ENCODE results near the gene DCAF11. TPM values are rescaled to one million over a fixed set of nuclear protein-coding genes. Genes with fewer than 3 reads are reported as not detected.
A peak's percentile ranks its signal among the peaks of the same experiment; 100 is the strongest.

The DCAF11 gene
- total and polyA plus RNA-seq, 2 of the 13 experiments (the other 11 are each of a cell fraction or from before 2014, with no cell fraction given): 150 to 257 TPM

DNA sequence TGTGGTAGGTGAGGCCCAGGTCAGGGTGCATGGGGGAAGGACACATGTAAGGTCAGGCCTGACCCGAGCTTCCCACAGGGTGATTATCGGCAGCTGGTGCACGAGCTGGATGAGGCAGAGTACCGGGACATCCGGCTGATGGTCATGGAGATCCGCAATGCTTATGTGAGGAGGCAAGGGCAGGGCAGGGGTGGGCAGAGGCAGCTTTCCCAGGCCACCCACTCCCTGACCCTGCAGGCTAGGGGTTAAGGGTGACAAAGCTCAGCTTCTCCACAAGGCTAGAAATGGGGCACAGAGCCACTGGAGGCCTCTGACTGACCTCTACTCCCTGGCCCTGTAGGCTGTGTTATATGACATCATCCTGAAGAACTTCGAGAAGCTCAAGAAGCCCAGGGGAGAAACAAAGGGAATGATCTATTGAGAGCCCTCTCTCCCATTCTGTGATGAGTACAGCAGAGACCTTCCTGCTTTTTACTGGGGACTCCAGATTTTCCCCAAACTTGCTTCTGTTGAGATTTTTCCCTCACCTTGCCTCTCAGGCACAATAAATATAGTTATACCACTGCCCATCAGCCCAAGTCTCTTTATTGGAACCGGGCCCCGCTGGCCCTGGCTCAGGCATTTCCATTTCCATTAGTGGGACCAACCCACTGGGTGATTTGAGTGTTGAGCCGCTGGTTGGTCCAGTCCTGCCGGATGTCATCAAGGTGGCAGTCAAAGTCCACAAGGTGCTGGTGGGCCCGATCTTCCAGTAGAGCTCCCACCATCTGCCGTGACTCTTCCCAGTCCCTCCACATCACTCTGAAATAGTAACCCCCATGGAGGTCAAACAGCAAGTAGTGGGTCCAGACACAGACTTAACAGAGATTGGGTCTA lies 24.1 kb downstream of the DCAF11 start (continued):
- TF ChIP-seq EEA1 (CRISPR knock-in tag; IDR thresholded peaks at IDR 0.05; ENCODE audit: borderline replicate concordance): no peak
- TF ChIP-seq, protein P1, sequence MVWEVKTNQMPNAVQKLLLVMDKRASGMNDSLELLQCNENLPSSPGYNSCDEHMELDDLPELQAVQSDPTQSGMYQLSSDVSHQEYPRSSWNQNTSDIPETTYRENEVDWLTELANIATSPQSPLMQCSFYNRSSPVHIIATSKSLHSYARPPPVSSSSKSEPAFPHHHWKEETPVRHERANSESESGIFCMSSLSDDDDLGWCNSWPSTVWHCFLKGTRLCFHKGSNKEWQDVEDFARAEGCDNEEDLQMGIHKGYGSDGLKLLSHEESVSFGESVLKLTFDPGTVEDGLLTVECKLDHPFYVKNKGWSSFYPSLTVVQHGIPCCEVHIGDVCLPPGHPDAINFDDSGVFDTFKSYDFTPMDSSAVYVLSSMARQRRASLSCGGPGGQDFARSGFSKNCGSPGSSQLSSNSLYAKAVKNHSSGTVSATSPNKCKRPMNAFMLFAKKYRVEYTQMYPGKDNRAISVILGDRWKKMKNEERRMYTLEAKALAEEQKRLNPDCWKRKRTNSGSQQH (CRISPR knock-in tag; IDR thresholded peaks at IDR 0.05; ENCODE audit: low read depth): no peak
- TF ChIP-seq ZNF549 (CRISPR knock-in tag; IDR thresholded peaks at IDR 0.05): no peak
- TF ChIP-seq STAT5B (CRISPR knock-in tag; IDR thresholded peaks at IDR 0.05): no peak
- TF ChIP-seq, protein P2, sequence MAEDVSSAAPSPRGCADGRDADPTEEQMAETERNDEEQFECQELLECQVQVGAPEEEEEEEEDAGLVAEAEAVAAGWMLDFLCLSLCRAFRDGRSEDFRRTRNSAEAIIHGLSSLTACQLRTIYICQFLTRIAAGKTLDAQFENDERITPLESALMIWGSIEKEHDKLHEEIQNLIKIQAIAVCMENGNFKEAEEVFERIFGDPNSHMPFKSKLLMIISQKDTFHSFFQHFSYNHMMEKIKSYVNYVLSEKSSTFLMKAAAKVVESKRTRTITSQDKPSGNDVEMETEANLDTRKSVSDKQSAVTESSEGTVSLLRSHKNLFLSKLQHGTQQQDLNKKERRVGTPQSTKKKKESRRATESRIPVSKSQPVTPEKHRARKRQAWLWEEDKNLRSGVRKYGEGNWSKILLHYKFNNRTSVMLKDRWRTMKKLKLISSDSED (CRISPR knock-in tag; IDR thresholded peaks at IDR 0.05): no peak
- no peak for TF ChIP-seq KAT8 (CRISPR knock-in tag; IDR thresholded peaks at IDR 0.05)
- TF ChIP-seq ZNF589 (CRISPR knock-in tag; conservative IDR thresholded peaks at IDR 0.05): no peak
- TF ChIP-seq, protein P3, sequence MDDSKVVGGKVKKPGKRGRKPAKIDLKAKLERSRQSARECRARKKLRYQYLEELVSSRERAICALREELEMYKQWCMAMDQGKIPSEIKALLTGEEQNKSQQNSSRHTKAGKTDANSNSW (CRISPR knock-in tag; IDR thresholded peaks at IDR 0.05; ENCODE audit: borderline replicate concordance): no peak
- peak; percentile 72 for TF ChIP-seq AGO1 (IDR thresholded peaks at IDR 0.05; ENCODE audit: low read depth, low read length, poor library complexity, severe bottlenecking)
- no peak for TF ChIP-seq ZNF253 (CRISPR knock-in tag; IDR thresholded peaks at IDR 0.05; ENCODE audit: borderline replicate concordance)
- TF ChIP-seq ZNF598 (CRISPR knock-in tag; IDR thresholded peaks at IDR 0.05; ENCODE audit: borderline replicate concordance): no peak; the same call in 1 of the 2 replicates
- no peak for TF ChIP-seq ZZZ3 (CRISPR knock-in tag; IDR thresholded peaks at IDR 0.05; ENCODE audit: borderline replicate concordance)
- no peak for TF ChIP-seq KLF12 (CRISPR knock-in tag; IDR thresholded peaks at IDR 0.05; ENCODE audit: borderline replicate concordance)
- TF ChIP-seq SMC3 (IDR thresholded peaks at IDR 0.05; ENCODE audit: low read length): no peak
- TF ChIP-seq ZNF17 (CRISPR knock-in tag; IDR thresholded peaks at IDR 0.05): no peak
- TF ChIP-seq ATF1 (CRISPR knock-in tag; IDR thresholded peaks at IDR 0.05): no peak
- no peak for TF ChIP-seq ZNF569 (CRISPR knock-in tag; IDR thresholded peaks at IDR 0.05; ENCODE audit: borderline replicate concordance)
- TF ChIP-seq, protein P4, sequence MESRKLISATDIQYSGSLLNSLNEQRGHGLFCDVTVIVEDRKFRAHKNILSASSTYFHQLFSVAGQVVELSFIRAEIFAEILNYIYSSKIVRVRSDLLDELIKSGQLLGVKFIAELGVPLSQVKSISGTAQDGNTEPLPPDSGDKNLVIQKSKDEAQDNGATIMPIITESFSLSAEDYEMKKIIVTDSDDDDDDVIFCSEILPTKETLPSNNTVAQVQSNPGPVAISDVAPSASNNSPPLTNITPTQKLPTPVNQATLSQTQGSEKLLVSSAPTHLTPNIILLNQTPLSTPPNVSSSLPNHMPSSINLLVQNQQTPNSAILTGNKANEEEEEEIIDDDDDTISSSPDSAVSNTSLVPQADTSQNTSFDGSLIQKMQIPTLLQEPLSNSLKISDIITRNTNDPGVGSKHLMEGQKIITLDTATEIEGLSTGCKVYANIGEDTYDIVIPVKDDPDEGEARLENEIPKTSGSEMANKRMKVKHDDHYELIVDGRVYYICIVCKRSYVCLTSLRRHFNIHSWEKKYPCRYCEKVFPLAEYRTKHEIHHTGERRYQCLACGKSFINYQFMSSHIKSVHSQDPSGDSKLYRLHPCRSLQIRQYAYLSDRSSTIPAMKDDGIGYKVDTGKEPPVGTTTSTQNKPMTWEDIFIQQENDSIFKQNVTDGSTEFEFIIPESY (CRISPR knock-in tag; IDR thresholded peaks at IDR 0.05): no peak
- no peak for TF ChIP-seq REL (CRISPR knock-in tag; conservative IDR thresholded peaks at IDR 0.05)
- TF ChIP-seq, protein P5, sequence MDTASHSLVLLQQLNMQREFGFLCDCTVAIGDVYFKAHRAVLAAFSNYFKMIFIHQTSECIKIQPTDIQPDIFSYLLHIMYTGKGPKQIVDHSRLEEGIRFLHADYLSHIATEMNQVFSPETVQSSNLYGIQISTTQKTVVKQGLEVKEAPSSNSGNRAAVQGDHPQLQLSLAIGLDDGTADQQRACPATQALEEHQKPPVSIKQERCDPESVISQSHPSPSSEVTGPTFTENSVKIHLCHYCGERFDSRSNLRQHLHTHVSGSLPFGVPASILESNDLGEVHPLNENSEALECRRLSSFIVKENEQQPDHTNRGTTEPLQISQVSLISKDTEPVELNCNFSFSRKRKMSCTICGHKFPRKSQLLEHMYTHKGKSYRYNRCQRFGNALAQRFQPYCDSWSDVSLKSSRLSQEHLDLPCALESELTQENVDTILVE (CRISPR knock-in tag; IDR thresholded peaks at IDR 0.05): no peak
- TF ChIP-seq, protein P6, sequence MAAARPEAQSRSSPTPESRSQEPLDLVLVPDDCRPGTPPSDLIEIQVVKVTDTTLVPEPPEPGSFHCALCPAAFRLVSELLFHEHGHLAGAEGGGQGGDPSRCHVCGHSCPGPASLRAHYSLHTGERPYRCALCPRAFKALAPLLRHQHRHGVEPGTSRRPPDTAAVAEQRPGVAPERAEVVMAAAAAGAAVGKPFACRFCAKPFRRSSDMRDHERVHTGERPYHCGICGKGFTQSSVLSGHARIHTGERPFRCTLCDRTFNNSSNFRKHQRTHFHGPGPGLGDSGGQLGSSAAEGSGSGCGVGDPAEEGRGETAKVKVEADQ (CRISPR knock-in tag; IDR thresholded peaks at IDR 0.05; ENCODE audit: borderline replicate concordance): 0 out of 2 replicates have a peak, but pooled peaks have one; percentile 8
